ENCODE measurements around the gene UBE2D4.
"Not testable (repeated sequence)": the region's sequence is repeated elsewhere in the genome, so short reads cannot be mapped to it uniquely, and the experiment has no call there.

Gene UBE2D4

DNA sequence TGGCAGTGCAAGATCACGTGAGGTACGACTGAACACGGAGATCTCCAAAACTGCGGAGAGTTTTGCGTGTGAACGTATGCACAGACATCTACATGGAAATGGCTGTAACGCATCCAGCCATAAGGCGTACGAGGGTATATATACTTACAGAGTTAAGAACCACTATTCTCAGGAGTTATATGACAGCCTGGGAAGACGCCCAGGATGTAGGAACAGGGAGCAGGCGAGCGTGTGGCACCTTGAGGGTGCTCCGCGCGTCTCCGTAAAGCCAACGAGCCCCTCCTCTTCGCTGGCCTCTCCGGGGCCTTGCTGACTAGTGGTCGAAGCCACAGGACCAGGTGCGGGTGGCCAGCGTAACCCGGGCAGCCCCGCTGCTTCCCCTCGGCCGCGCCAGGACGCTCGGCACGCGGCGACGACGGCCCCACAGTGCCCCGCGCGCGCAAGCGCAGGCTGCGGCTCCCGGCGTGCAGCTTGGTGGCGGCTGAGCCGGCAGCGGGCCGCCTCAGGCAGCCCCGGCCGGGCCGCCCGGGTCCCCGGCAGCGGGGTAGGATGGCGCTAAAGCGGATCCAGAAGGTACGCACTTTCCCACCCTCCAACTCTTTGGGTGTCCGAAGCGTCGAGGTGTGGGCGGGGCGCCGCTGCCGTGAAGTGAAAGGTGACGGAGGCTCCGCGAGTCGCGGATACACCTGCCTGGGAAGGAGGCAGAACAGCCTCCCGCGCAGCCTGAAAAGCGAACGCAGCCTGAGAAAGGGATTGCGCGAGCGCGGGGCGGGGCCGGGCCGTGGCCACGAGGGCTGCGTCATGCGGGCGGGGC, at the start of gene UBE2D4:
Gene UBE2D4, plus strand, starts transcription at position 453 of the 814 bp plus-strand sequence. Its CDS starts 97 bp downstream, at position 550.
- peak; percentile 96 for DNase-seq (ENCODE audit: low spot score)

GRCh38 chr7:43876976-43877745, 49.1 kb upstream of the UBE2D4 start:
- DNase-seq (ENCODE audit: low spot score) = no peak

- no peak for DNase-seq (ENCODE audit: low spot score)
These were observed 48.0 kb upstream of the UBE2D4 start for GRCh38 chr7:43877968-43878864.

- DNase-seq (ENCODE audit: low spot score) = no peak
These were observed 47.4 kb upstream of the UBE2D4 start for GRCh38 chr7:43878867-43879266.

DNA sequence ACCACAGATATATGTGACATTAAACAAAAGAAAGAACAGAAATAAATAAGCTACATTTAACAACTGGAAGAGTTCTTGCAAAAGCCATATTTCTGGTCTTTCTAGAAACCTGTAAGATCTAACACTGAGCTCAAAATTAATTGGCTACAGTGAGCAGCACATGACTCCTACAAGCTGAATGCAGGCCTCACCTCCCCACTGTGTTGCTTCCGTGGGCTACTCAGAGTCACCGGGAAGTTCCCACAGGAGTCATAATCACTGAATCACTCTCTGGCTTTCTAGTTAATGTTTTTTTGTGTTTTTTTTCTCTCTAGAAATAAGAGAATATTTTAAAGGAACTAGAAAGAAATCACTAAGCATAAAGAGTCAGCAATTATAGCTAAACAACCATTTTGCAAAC, 46.8 kb upstream of the UBE2D4 start:
- peak; percentile 66 for DNase-seq (ENCODE audit: low spot score)

DNA sequence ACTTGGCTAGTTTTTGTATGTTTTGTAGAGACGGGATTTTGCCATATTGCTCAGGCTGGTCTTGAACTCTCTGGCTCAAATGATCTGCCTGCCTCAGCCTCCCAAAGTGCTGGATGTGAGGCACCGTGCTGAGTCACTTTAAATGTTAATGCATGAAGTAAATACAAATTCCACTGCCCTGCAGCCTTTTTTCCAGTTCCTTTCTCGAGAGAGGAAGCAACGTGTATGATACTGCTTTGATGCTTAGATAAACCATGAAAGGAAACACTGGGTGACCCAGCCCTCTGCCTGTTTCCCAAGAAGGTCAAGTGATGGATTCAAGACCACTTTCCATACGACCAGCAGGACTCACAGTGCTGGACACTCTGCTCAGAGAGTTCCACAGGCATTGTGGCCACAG, 45.6 kb upstream of the UBE2D4 start:
- no peak for DNase-seq (ENCODE audit: low spot score)

GRCh38 chr7:43884209-43884608, 42.0 kb upstream of the UBE2D4 start:
- no peak for DNase-seq (ENCODE audit: low spot score)

DNA sequence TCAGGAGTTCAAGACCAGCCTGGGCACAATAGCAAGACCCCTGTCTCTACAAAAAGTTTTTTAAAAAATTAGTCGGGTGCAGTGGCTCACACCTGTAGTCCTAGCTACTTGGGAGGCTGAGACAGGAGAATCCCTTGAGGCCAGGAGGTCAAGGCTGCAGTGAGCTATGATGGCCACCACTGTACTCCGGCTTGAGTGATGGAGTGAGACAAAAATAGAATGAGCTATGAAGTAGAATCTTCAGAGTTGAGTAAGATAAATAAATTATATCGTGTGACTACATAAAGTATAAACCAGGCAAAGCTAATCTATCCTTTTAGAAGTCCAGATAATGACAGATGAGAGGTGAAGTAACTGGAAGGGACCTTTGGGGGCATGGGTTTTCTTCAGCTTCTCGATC, 41.6 kb upstream of the UBE2D4 start:
- no peak for DNase-seq (ENCODE audit: low spot score)

GRCh38 chr7:43888993-43889945, 37.0 kb upstream of the UBE2D4 start:
- DNase-seq (ENCODE audit: low spot score) = peak; percentile 40

DNA sequence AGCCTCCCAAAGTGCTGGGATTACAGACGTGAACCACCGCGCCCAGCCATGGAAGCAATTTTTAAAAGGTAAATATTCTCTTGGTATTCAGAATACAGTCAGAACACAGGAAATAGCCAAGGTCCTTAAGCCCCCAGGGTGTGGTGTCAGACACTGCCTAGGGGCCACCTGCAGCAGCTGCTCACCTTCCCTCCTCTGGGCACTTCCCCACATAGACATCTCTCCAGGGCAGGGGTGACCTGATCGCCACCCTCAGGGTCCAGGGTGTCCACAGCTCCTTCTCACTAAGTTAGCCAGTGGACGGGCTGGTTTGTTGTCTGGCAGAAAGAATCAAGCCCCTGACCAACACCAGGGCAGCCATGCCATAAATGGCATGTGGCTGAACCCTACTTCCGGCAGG, 35.8 kb upstream of the UBE2D4 start:
- no peak for DNase-seq (ENCODE audit: low spot score)

- DNase-seq (ENCODE audit: low spot score) = no peak
These were observed 34.9 kb upstream of the UBE2D4 start for GRCh38 chr7:43891069-43891955.

GRCh38 chr7:43895847-43896415, 30.3 kb upstream of the UBE2D4 start:
- no peak for DNase-seq (ENCODE audit: low spot score)

DNA sequence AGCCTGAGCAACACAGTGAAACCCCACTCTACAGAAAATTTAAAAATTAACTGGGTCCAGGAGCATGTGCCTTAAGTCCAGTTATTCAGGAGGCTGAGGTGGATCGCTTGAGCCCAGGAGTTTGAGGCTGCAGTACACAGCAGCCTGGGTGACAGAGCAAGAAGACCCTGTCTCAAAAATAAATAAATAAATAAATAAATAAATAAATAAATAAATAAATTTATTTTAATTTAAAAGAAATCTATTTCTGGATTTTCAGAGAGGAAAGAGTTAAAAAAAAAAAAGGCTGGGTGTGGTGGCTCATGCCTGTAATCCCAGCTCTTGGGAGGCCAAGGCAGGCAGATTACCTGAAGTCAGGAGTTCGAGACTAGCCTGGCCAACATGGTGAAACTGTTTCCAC, 27.7 kb upstream of the UBE2D4 start:
- DNase-seq (ENCODE audit: low spot score) = not testable (repeated sequence)

GRCh38 chr7:43902542-43903054, 23.6 kb upstream of the UBE2D4 start:
- no peak for DNase-seq (ENCODE audit: low spot score)

GRCh38 chr7:43904533-43905208, 21.6 kb upstream of the UBE2D4 start:
- peak; percentile 14 for DNase-seq (ENCODE audit: low spot score)

- DNase-seq (ENCODE audit: low spot score) = peak; percentile 68
These were observed 20.9 kb upstream of the UBE2D4 start for GRCh38 chr7:43905209-43905946.

DNA sequence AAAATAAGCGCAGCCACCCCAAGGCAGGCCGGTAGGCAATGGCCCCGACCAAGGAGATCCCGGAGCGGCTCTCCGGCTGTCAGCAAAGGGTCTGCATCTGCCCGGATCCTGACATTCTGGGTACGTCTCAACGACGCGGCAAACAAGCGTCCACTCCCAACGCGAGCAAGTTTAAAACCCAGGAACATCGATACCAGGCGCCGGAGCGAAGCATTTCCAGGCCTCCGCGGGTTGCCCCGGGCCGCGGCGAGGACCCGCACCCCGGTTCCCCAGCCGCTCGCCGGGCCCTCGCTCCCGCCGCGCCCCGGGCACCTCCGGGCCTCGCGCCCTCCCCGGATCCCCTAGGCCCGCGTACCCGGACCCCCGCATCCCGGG, 20.3 kb upstream of the UBE2D4 start:
- peak; percentile 65 for DNase-seq (ENCODE audit: low spot score)

DNA sequence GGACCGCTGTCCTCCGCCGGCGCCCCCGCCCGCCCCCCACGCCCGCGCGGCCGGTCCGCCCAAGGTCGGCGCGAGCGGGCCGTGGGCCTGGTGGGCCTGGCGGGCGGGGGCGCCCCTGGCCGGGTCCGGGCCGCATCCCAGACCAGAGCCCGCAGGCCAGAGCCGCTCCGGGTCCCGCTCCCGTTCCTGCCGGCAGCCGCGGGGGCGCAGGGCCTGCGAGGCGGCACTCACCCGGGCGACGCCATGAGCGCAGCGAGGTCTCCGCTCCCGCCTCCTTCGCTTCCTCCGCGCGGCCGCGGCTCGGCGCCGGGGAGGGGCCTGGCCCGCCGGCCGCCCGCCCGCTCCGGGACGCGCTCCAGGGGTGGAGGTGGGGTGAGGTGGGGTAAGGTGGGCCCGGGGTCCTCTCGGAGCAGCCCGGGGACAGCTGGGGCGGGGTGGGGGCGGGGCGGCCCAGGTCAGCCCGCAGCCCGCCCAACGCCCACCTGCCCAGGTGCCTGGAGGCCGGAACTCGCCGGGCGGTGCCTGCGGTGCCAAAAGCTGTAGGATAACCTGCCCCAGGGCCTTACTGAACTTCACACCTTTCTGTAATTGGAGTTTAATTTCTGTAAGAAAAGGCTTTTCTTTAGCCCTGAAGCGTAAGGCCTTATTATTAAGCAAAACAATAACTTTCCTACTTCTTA, 19.8 kb upstream of the UBE2D4 start, which contains the start of gene URGCP:
Gene URGCP, minus strand, starts transcription at position 266 of the 680 bp plus-strand sequence. Its CDS starts 21 bp downstream, at position 245.
- peak; percentile 93 for DNase-seq (ENCODE audit: low spot score)
